H54 (cell line): ENCODE results near the gene COBL.

Experiments used
- DNase-seq: peaks from one replicate; pipeline ENCODE4 v3.0.0; 2011; ENCODE audit warnings: low spot score, mixed read lengths; ENCODE audit not compliant: insufficient read length
- FAIRE-seq: peaks from 3 replicates; lab custom pipeline; 2011; peaks lifted over from hg19 to GRCh38; lab: Jason Lieb, UNC
- POLR2A ChIP-seq: IDR thresholded peaks from 2 replicates; pipeline ENCODE4 v1.6.1; 2011; ENCODE audit warnings: low read depth, mild to moderate bottlenecking, low read length

Gene COBL

DNA sequence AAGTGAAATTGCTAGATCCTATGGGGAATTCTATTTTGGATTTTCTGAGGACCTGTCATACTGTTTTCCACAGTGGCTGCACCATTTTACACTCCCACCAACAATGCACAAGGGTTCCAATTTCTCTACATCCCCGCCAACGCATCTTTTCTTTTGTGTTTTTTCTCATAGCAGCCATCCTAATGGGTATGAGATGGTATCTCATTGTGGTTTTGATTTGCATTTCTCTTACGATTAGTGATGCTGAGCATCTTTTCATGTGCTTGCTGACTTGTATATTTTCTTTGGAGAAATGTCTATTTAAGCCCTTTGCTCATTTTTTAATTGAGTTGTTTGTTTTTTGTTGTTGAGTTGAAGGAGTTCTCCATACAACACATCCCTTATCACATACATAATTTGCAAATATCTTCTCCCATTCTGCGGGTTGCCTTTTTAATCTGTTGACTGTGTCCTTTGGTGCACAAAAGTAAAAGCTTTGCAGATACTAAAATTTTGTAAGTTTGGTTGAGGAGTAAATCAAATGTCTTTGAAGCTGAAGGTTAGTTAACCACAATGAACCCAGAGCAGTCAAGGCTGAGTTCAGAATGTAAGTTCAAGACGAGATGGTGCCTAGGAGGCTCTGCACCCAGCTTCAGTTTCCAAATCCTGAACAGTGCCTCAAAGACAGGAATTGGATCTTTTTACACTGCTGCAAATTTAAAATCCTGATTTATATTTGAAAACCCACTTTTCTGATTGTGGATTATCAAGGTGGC is 195.4 kb downstream of the COBL start:
- FAIRE-seq, result no peak
- no peak for TF ChIP-seq POLR2A

GRCh38 chr7:51118628-51119027 is 198.0 kb downstream of the COBL start:
- DNase-seq (no peak), FAIRE-seq (no peak)
- no peak for TF ChIP-seq POLR2A

More for the DNA sequence above, 195.4 kb downstream of the COBL start:
- no peak for DNase-seq

GRCh38 chr7:51114501-51114900 is 202.1 kb downstream of the COBL start:
- DNase-seq (no peak), FAIRE-seq (no peak)
- TF ChIP-seq POLR2A, result no peak

DNA sequence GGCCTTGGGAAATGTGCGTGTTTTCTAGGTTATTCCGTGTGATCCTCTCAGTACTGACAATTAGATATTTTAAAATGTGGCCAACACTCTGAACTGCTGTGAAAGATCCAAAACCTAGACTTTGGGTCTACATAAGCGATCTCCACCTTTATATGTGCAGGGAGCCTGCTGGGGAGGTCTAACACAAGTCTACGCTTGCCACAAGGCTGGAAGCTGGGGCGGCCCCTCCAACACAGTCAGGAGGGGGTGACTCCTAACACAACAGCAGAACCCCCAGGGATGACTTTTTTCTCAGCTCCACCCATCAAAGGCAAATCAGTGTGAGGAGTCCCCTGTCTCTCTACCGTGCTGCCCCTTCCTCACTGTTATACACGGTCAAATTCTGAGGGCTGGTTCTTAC is 202.6 kb downstream of the COBL start:
- no peak for TF ChIP-seq POLR2A
- FAIRE-seq (no peak), DNase-seq (no peak)

- TF ChIP-seq POLR2A, result no peak
- DNase-seq, result no peak
- FAIRE-seq, result no peak
Observed at GRCh38 chr7:51113560-51113959, 203.0 kb downstream of the COBL start.

DNA sequence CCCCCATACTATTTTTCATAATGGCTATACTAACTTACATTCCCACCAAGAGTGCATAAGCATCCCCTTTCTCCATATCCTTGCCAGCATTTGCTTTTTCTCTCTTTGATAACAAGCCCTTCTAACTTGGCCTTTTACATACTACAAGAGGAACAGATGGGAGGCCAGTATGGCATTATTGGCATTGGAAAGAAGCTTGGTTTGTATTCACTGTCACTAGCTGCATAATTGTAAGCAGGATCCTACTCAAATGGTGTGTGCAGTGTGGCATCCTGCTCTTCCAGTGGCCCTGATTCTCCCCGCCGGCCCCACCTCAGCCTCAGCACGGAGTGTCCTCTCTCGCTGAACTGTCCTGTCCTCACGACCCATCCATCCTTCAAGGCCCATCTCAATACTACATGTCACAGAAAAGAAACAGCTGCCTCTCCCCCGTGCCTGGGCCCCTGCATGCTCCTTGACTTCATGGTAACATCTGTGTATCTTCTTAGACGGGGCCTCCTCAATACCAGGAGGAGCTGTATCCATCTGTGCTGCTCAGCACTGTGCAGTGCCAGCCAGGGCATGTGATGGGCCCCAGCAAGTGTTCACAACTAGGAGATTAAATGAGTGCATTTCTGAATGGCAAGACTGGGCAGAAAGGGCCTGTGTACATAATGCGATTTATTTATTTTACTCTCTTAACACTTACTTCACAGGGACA is 205.2 kb downstream of the COBL start:
- TF ChIP-seq POLR2A, result no peak
- DNase-seq (no peak), FAIRE-seq (no peak)

- FAIRE-seq, result no peak
- DNase-seq, result no peak
- no peak for TF ChIP-seq POLR2A
Observed at GRCh38 chr7:51108134-51108533, 208.5 kb downstream of the COBL start.

- no peak for DNase-seq
- FAIRE-seq, result no peak
- no peak for TF ChIP-seq POLR2A
Observed at GRCh38 chr7:51104278-51104677, 212.3 kb downstream of the COBL start.

DNA sequence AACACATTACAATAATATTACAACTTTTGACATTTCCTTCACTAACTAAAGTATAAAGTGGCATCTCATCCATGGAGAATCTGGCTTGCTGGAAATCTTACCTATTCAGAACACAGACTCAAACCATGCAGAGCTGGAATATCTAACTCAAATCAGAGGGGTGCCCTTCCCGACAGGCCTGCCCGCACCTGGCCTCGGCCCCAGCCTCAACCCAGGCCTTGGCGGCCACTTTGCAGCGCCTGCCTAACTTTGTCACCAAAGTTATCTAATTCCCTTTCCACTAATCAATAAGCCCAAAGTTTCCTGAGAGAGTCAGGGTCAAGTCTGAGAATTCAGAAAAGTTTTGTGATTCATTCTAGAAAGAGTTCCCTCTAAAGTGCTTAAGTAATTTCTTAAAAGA is 212.9 kb downstream of the COBL start:
- no peak for FAIRE-seq
- TF ChIP-seq POLR2A, result no peak

GRCh38 chr7:51102828-51103227 is 213.8 kb downstream of the COBL start:
- FAIRE-seq (no peak), DNase-seq (no peak)
- no peak for TF ChIP-seq POLR2A

More for the DNA sequence above, 212.9 kb downstream of the COBL start:
- DNase-seq, result no peak

DNA sequence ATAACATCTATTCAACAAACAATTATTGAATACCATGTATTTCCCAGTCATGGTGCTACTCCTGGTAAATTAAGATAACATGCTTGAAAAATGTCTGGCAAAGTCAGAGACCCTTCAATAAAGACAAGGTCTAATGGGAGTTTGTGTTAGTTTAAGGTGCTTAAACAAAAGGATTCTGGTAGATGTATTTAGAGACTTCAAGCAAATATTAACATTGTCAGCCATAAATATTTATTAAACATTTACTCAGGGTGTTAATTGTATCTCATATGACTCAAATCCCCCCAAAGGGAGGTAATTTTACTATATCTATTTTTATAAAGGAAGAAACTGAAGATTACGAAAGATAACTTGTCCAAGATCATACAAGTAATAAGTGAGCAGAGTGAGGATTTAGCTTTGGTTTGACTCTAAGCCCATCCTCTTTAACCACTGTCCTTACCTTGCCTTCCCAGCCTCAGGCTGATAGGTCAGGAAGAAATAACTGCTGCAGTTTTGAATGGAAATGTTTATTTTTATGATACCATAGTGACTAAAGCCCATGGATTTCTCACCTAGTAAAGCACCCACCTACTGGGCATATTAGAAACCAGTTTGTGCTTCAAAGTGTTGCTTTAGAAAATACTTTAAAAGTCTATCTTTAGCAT is 215.4 kb downstream of the COBL start:
- TF ChIP-seq POLR2A, result no peak
- FAIRE-seq (no peak), DNase-seq (no peak)

- DNase-seq, result no peak
- no peak for TF ChIP-seq POLR2A
- no peak for FAIRE-seq
Observed at GRCh38 chr7:51090411-51090810, 226.2 kb downstream of the COBL start.

GRCh38 chr7:51085034-51085692 is 231.4 kb downstream of the COBL start:
- FAIRE-seq (no peak), DNase-seq (no peak)
- TF ChIP-seq POLR2A, result no peak

DNA sequence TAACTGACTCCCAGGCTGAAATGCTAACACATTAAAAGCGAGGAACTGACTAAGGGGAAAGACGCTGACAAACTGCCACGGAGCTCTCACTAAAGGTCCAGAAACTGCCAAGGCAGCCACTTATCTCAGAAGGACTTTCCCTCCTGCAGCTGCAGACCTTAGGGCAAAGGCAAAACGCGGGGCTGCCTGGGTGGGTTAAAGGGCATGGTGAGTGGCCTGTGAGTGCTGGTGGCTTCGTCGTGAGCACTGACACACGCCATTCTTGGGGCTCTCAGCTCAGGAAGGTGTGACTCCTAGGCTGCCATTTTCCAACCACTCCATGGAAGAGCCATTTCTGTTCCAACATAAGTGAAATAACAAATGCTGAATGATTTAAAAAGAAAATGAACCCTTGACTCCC is 232.5 kb downstream of the COBL start:
- DNase-seq (no peak), FAIRE-seq (no peak)
- TF ChIP-seq POLR2A, result no peak
